ENCODE results near the gene DR1. TPM values are rescaled to one million over a fixed set of nuclear protein-coding genes. Genes with fewer than 3 reads are reported as not detected.
"Not testable (repeated sequence)": the region's sequence is repeated elsewhere in the genome, so short reads cannot be mapped to it uniquely, and the experiment has no call there.

DR1 gene
- total RNA-seq, 4 donors from 2014 or later: 12.3 to 47.5 (median 32.9) TPM

DNA sequence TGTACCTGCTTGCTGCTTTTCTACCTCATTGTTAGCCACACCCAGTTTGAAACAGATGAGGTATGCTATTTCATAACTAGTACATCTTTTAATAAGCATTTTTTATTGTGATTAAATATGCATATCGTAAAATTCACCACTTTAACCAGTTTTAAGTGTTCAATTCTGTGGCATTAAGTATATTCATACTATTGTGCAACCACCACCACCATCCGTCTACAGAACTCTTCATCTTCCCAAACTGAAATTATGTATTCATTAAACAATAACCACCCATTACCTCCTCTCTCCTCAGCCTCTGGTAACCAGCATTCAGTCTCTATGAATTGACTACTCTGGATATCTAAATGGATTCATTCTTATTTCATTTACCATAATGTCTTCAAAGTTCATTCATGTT is 20.1 kb downstream of the DR1 start:
- Histone ChIP-seq H3K36me3 (peaks cover 0 to 6% (median 0%) of the 10 kb centered on the region in 4 donors), H3K4me3 (no peak overlapping the region), H3K9me3 (no peaks in the 10 kb centered on the region), H3K27ac (no peak overlapping the region), H3K27me3 (no peaks in the 10 kb centered on the region), H3K4me1 (peaks cover 0 to 27% (median 2%) of the 10 kb centered on the region in 4 donors)
- DNase-seq: no peak
- intact Hi-C loops (cut with DNase I; ENCODE audit: low total_unique reads) (no loop called here), in situ Hi-C loops (cut with MboI; ENCODE audit: low pct_ligation_motif_present in 1 of 4, low pct_unique_long_range_greater_than_20kb in 1 of 4, low sequenced_read_pairs in 3 of 4) (no loop called here)
- 91 to 100% methylated on average over 2 of the region's 2 CpGs for WGBS, 2 donors (ENCODE audit: low coverage in 1 of 2)
- TF ChIP-seq, protein P1, sequence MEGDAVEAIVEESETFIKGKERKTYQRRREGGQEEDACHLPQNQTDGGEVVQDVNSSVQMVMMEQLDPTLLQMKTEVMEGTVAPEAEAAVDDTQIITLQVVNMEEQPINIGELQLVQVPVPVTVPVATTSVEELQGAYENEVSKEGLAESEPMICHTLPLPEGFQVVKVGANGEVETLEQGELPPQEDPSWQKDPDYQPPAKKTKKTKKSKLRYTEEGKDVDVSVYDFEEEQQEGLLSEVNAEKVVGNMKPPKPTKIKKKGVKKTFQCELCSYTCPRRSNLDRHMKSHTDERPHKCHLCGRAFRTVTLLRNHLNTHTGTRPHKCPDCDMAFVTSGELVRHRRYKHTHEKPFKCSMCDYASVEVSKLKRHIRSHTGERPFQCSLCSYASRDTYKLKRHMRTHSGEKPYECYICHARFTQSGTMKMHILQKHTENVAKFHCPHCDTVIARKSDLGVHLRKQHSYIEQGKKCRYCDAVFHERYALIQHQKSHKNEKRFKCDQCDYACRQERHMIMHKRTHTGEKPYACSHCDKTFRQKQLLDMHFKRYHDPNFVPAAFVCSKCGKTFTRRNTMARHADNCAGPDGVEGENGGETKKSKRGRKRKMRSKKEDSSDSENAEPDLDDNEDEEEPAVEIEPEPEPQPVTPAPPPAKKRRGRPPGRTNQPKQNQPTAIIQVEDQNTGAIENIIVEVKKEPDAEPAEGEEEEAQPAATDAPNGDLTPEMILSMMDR (IDR thresholded peaks at IDR 0.05): no peak
- no peak for TF ChIP-seq POLR2AphosphoS5 (IDR thresholded peaks at IDR 0.05)
- no peak for TF ChIP-seq POLR2A (IDR thresholded peaks at IDR 0.05)
- TF ChIP-seq EP300 (IDR thresholded peaks at IDR 0.05; ENCODE audit: low read depth): no peak

DNA sequence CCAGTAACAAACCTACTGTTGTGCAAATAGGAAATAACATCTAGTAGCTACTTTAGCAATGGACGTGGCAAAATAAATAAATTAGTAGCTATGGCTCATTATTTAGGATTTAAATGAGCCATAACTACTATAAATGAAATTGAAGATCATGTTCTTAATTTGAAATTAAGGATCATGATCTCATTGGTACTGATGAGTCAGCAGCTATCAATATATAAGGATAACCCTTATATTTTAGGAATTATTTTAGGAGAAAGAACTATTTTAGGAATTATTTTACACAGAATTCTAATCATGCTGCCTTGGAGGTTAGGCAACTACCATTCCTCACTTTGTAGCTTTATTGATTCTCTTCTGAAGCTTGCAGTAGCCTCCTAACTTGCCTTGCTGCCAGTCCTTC is 24.0 kb downstream of the DR1 start:
- DNase-seq: no peak
- Histone ChIP-seq H3K4me3 (no peak overlapping the region), H3K27ac (no peak overlapping the region), H3K9me3 (no peaks in the 10 kb centered on the region), H3K27me3 (no peaks in the 10 kb centered on the region), H3K36me3 (peaks cover 0 to 6% (median 0%) of the 10 kb centered on the region in 4 donors), H3K4me1 (no peaks in the 10 kb centered on the region)
- intact Hi-C loops (cut with DNase I; ENCODE audit: low total_unique reads): no loop called here
- in situ Hi-C loops (cut with MboI; ENCODE audit: low pct_ligation_motif_present in 1 of 4, low pct_unique_long_range_greater_than_20kb in 1 of 4, low sequenced_read_pairs in 3 of 4): no loop called here
- 43 to 88% methylated on average over 1 of the region's 1 CpG for WGBS, 2 donors (ENCODE audit: low coverage in 1 of 2)
- no peak for TF ChIP-seq POLR2A (IDR thresholded peaks at IDR 0.05)
- TF ChIP-seq POLR2AphosphoS5 (IDR thresholded peaks at IDR 0.05): no peak
- TF ChIP-seq EP300 (IDR thresholded peaks at IDR 0.05; ENCODE audit: low read depth): no peak

GRCh38 chr1:93374334-93375106 is 28.8 kb downstream of the DR1 start:
- TF ChIP-seq, protein P1 (IDR thresholded peaks at IDR 0.05): no peak
- TF ChIP-seq POLR2A (IDR thresholded peaks at IDR 0.05) (no peak), EP300 (IDR thresholded peaks at IDR 0.05; ENCODE audit: low read depth) (no peak), POLR2AphosphoS5 (IDR thresholded peaks at IDR 0.05) (no peak)
- intact Hi-C loops (cut with DNase I; ENCODE audit: low total_unique reads) (no loop called here), in situ Hi-C loops (cut with MboI; ENCODE audit: low pct_ligation_motif_present in 1 of 4, low pct_unique_long_range_greater_than_20kb in 1 of 4, low sequenced_read_pairs in 3 of 4) (no loop called here)
- Histone ChIP-seq H3K27ac (no peak overlapping the region), H3K36me3 (no peaks in the 10 kb centered on the region), H3K4me3 (no peak overlapping the region), H3K4me1 (no peaks in the 10 kb centered on the region), H3K27me3 (no peaks in the 10 kb centered on the region), H3K9me3 (peaks cover 0 to 6% of the 10 kb centered on the region in 2 donors)
- 99% methylated on average over 4 of the region's 5 CpGs; no CpG with 5 or more reads in 1 of the 2 donors for WGBS, 2 donors (ENCODE audit: low coverage in 1 of 2)
- no peak for DNase-seq

- WGBS, 2 donors (ENCODE audit: low coverage in 1 of 2): 88 to 100% methylated on average over 2 to 3 of the region's 3 CpGs
Measured at GRCh38 chr1:93384656-93385055, 38.9 kb downstream of the DR1 start.

GRCh38 chr1:93386268-93386667 is 40.6 kb downstream of the DR1 start:
- WGBS, 2 donors (ENCODE audit: low coverage in 1 of 2): 87 to 92% methylated on average over 2 to 7 of the region's 7 CpGs
- H3K36me3 ChIP-seq; DNase-seq; H3K4me3 ChIP-seq; H3K27me3 ChIP-seq; intact Hi-C loops (cut with DNase I; ENCODE audit: low total_unique reads); in situ Hi-C loops (cut with MboI; ENCODE audit: low pct_ligation_motif_present in 1 of 4, low pct_unique_long_range_greater_than_20kb in 1 of 4, low sequenced_read_pairs in 3 of 4); H3K4me1 ChIP-seq; H3K27ac ChIP-seq: not testable (repeated sequence)
- H3K9me3 ChIP-seq: peaks cover 4 to 16% of the 10 kb centered on the region in 2 donors

More at GRCh38 chr1:93384656-93385055, 38.9 kb downstream of the DR1 start:
- Histone ChIP-seq H3K4me3 (no peak overlapping the region), H3K9me3 (peaks cover 4 to 16% of the 10 kb centered on the region in 2 donors), H3K36me3 (no peaks in the 10 kb centered on the region), H3K27ac (no peak overlapping the region), H3K27me3 (no peaks in the 10 kb centered on the region), H3K4me1 (no peaks in the 10 kb centered on the region)
- in situ Hi-C loops (cut with MboI; ENCODE audit: low pct_ligation_motif_present in 1 of 4, low pct_unique_long_range_greater_than_20kb in 1 of 4, low sequenced_read_pairs in 3 of 4): no loop called here
- intact Hi-C loops (cut with DNase I; ENCODE audit: low total_unique reads): no loop called here
- no peak for DNase-seq
- no peak for TF ChIP-seq POLR2AphosphoS5 (IDR thresholded peaks at IDR 0.05)
- no peak for TF ChIP-seq POLR2A (IDR thresholded peaks at IDR 0.05)
- no peak for TF ChIP-seq EP300 (IDR thresholded peaks at IDR 0.05; ENCODE audit: low read depth)
- TF ChIP-seq, protein P1 (IDR thresholded peaks at IDR 0.05): no peak

Measured in transverse colon (tissue), 4 donors.